Esophagus muscularis mucosa (tissue), 4 donors: Measurements from ENCODE around the gene VSTM2B. TPM values are rescaled to one million over a fixed set of nuclear protein-coding genes. Genes with fewer than 3 reads are reported as not detected.

Experiments used
- DNase-seq: peaks from one replicate; pipeline ENCODE4 v3.0.0-alpha.2; 2017; ENCODE audit errors: extremely low spot score
- H3K27ac ChIP-seq, 4 donors: fragments of 200-600 bp; sonication (generic); replicated peaks in 1 of 4; 1 replicate in 3 of 4; 2 replicates in 1 of 4; pipeline ENCODE4 v1.5.1; 2016 to 2019; ENCODE audit warnings: mild to moderate bottlenecking in 1 of 4
- H3K27me3 ChIP-seq, 4 donors: fragments of 200-600 bp; sonication (generic); one replicate each; pipeline versions ENCODE4 v1.5.1 to v1.6.0; 2016 to 2019
- H3K36me3 ChIP-seq, 4 donors: fragments of 200-600 bp; sonication (generic); one replicate each; pipeline ENCODE4 v1.5.1; 2016 to 2019
- H3K4me1 ChIP-seq, 4 donors: fragments of 200-600 bp; sonication (generic); one replicate each; pipeline ENCODE4 v1.5.1; 2016 to 2019
- H3K4me3 ChIP-seq, 4 donors: fragments of 200-600 bp; sonication (generic); 1 replicate in 2 of 4; 2 replicates in 2 of 4; pipeline ENCODE4 v1.5.1; 2016 to 2019; ENCODE audit warnings: mild to moderate bottlenecking in 4 of 4, moderate library complexity in 1 of 4
- H3K9me3 ChIP-seq, 4 donors: fragments of 200-600 bp; sonication (generic); 1 replicate in 3 of 4; 2 replicates in 1 of 4; pipeline ENCODE4 v1.5.1; 2016 to 2019
- CTCF ChIP-seq, 3 experiments: fragments of 200-600 bp in 2 of 3; fragments of 450-650 bp in 1 of 3; sonication (generic) in 2 of 3; IDR thresholded peaks; one replicate each; pipeline ENCODE4 v1.5.1; 2017 to 2019; ENCODE audit warnings: antibody characterized with exemption in 3 of 3, mild to moderate bottlenecking in 2 of 3, moderate library complexity in 1 of 3
- EP300 ChIP-seq: sonication (generic); formaldehyde crosslinking; IDR thresholded peaks from one replicate; pipeline ENCODE4 v1.6.1; 2017; ENCODE audit warnings: antibody characterized with exemption
- POLR2A ChIP-seq: fragments of 450-650 bp; IDR thresholded peaks from one replicate; pipeline ENCODE4 v1.6.1; 2017; ENCODE audit warnings: antibody characterized with exemption, moderate library complexity, mild to moderate bottlenecking, low read depth
- POLR2AphosphoS5 ChIP-seq, 2 donors: sonication (generic); formaldehyde crosslinking; IDR thresholded peaks; one replicate each; pipeline ENCODE4 v1.6.1; 2017; ENCODE audit warnings: antibody characterized with exemption in 2 of 2
- WGBS: methylation state at CpG from one replicate; pipeline ENCODE4 v1.1.5; 2018; 5-methylcytosine and 5-hydroxymethylcytosine counted together
- intact Hi-C: fragments of 100-400 bp; cut with DNase I; formaldehyde crosslinking; loops from one replicate; pipeline ENCODE4 v1.15.1; 2023
- total RNA-seq, 4 donors: library from RNA; depleted of rRNA; stranded (reverse); fragments of >200 nt; gene quantifications; one replicate each; pipeline versions ENCODE4 v1.1.0 to v1.2.1, GENCODE V29; 2016

VSTM2B gene
- total RNA-seq, 4 donors from 2014 or later: 0.23 to 0.33 TPM; not detected in 2

DNA sequence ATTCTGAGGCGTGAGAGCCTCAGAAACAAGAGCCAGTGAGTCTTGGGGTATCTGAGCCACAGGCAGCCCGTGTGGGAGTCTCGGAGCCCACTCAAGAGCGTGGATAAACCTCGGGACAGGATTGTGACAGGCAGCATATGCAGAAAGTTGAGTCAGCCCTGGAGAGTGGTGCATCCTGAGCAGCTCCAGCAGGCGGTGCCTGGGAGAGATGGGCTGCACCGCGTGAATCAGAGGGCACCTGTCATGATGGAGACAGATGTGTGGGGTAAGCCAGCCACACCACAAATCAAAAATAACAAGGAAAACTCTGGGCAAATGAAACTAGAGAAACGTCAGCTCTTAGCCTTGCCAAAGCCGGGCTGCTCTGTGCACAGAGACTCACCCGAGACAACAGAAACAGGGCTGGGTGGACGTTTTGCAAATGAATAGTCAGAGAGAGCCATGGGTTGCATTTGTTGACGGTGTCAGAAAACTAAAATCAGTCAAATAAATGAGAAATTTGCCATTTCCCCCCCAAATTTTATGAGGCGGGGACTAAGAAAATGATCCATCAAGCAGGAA is 50.3 kb downstream of the VSTM2B start:
- WGBS: 41% methylated on average over 13 of the region's 14 CpGs
- peaks cover 0 to 89% (median 0%) of the 10 kb centered on the region in 4 donors for H3K27me3 ChIP-seq
- TF ChIP-seq EP300 (no peak), POLR2A (no peak), CTCF (IDR thresholded peaks at IDR 0.05) (no peak), POLR2AphosphoS5 (IDR thresholded peaks at IDR 0.05) (no peak)

GRCh38 chr19:29576761-29577648 is 51.2 kb downstream of the VSTM2B start:
- DNase-seq: no peak
- Histone ChIP-seq H3K4me1 (no peaks in the 10 kb centered on the region), H3K4me3 (no peak overlapping the region), H3K9me3 (peaks cover 0 to 8% (median 3%) of the 10 kb centered on the region in 4 donors), H3K27me3 (peaks cover 0 to 85% (median 0%) of the 10 kb centered on the region in 4 donors), H3K27ac (no peak overlapping the region), H3K36me3 (no peaks in the 10 kb centered on the region)
- intact Hi-C loops: no loop called here
- no peak for TF ChIP-seq CTCF (IDR thresholded peaks at IDR 0.05)
- TF ChIP-seq POLR2AphosphoS5 (IDR thresholded peaks at IDR 0.05): no peak
- no peak for TF ChIP-seq POLR2A
- TF ChIP-seq EP300: no peak
- 71% methylated on average over 10 of the region's 15 CpGs for WGBS

More for the DNA sequence above, 50.3 kb downstream of the VSTM2B start:
- intact Hi-C loops: no loop called here
- Histone ChIP-seq H3K27ac (no peak overlapping the region), H3K36me3 (no peaks in the 10 kb centered on the region), H3K4me1 (no peaks in the 10 kb centered on the region), H3K4me3 (no peak overlapping the region), H3K9me3 (peaks cover 0 to 3% (median 1%) of the 10 kb centered on the region in 4 donors)
- DNase-seq: no peak

- TF ChIP-seq POLR2AphosphoS5 (IDR thresholded peaks at IDR 0.05) (no peak), POLR2A (no peak), EP300 (no peak)
- H3K4me3 ChIP-seq: no peak overlapping the region
- peaks cover 0 to 81% (median 0%) of the 10 kb centered on the region in 4 donors for H3K27me3 ChIP-seq
- no peak for DNase-seq
- no peak overlapping the region for H3K27ac ChIP-seq
- H3K36me3 ChIP-seq: no peaks in the 10 kb centered on the region
- WGBS: 67% methylated on average over 3 of the region's 3 CpGs
- peaks cover 0 to 8% (median 3%) of the 10 kb centered on the region in 4 donors for H3K9me3 ChIP-seq
- no peaks in the 10 kb centered on the region for H3K4me1 ChIP-seq
- intact Hi-C loops: no loop called here
Observed at GRCh38 chr19:29577649-29577963, 51.8 kb downstream of the VSTM2B start.

DNA sequence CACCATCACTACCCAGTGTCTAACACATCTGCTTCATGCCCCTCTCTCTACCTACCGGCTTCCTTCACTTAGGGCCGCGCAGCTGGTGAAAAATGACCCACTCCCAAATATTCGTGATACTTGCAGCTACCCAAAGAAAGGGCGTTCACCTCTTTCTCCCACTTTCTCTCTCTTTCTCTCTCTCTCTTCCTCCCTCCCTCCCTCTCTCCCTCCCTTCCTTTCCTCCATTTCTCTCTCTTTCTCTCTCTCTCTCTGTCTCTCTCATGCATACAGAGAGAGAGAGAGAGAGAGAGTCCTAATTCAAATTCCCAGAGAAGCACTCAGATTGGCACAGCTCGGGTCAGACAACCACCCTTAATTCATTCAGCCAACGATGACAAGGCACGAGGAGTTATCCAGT is 52.6 kb downstream of the VSTM2B start:
- no peaks in the 10 kb centered on the region for H3K36me3 ChIP-seq
- DNase-seq: no peak
- 66% methylated on average over 8 of the region's 8 CpGs for WGBS
- peaks cover 0 to 78% (median 0%) of the 10 kb centered on the region in 4 donors for H3K27me3 ChIP-seq
- H3K9me3 ChIP-seq: peaks cover 0 to 8% (median 3%) of the 10 kb centered on the region in 4 donors
- intact Hi-C loops: no loop called here
- H3K27ac ChIP-seq: no peak overlapping the region
- TF ChIP-seq EP300 (no peak), POLR2A (no peak), POLR2AphosphoS5 (IDR thresholded peaks at IDR 0.05) (no peak), CTCF (IDR thresholded peaks at IDR 0.05) (no peak)
- no peaks in the 10 kb centered on the region for H3K4me1 ChIP-seq
- H3K4me3 ChIP-seq: no peak overlapping the region

- Histone ChIP-seq H3K4me1 (no peaks in the 10 kb centered on the region), H3K4me3 (no peak overlapping the region), H3K27ac (no peak overlapping the region), H3K36me3 (no peaks in the 10 kb centered on the region), H3K27me3 (peaks cover 0 to 73% (median 0%) of the 10 kb centered on the region in 4 donors), H3K9me3 (peaks cover 0 to 8% (median 3%) of the 10 kb centered on the region in 4 donors)
- 75% methylated on average over 6 of the region's 6 CpGs for WGBS
- peak; percentile 90 for DNase-seq
- no peak for TF ChIP-seq EP300
- TF ChIP-seq POLR2AphosphoS5 (IDR thresholded peaks at IDR 0.05): no peak
- TF ChIP-seq CTCF (IDR thresholded peaks at IDR 0.05): no peak
- TF ChIP-seq POLR2A: no peak
- intact Hi-C loops: no loop called here
Observed at GRCh38 chr19:29579308-29579910, 53.6 kb downstream of the VSTM2B start.
